Gastrocnemius medialis (tissue), 4 donors: ENCODE measurements around the gene IL15.

Experiments
- CTCF ChIP-seq, 5 experiments: fragments of 450-650 bp in 3 of 5; fragments of 200-600 bp in 2 of 5; sonication (generic) in 2 of 5; IDR thresholded peaks in 4 of 5; conservative IDR thresholded peaks in 1 of 5; 1 replicate in 4 of 5; 2 replicates in 1 of 5; pipeline ENCODE4 v1.5.1; 2016 to 2019; ENCODE audit warnings: antibody characterized with exemption in 5 of 5, mild to moderate bottlenecking in 3 of 5, moderate library complexity in 3 of 5
- POLR2A ChIP-seq, 2 donors: fragments of 450-650 bp; IDR thresholded peaks; one replicate each; pipeline ENCODE4 v1.6.1; 2017; ENCODE audit warnings: antibody characterized with exemption in 2 of 2, mild to moderate bottlenecking in 2 of 2, moderate library complexity in 2 of 2

GRCh38 chr4:141675384-141675783 lies 39.0 kb downstream of the IL15 start:
- TF ChIP-seq CTCF (IDR thresholded peaks at IDR 0.05 in 4 of 5, conservative IDR thresholded peaks at IDR 0.05 in 1 of 5) = no peak
- TF ChIP-seq POLR2A (IDR thresholded peaks at IDR 0.05) = no peak
